ENCODE measurements around the gene CSAD. TPM values are rescaled to one million over a fixed set of nuclear protein-coding genes. Genes with fewer than 3 reads are reported as not detected.

Gene CSAD
- total and polyA plus RNA-seq, 2 of the 13 experiments (the other 11 are each of a cell fraction or from before 2014, with no cell fraction given), result 7.2 to 23.5 TPM

GRCh38 chr12:53200107-53200457 lies 19.4 kb upstream of the CSAD start (continued):
- TF ChIP-seq RFXAP (CRISPR knock-in tag; IDR thresholded peaks at IDR 0.05; ENCODE audit: borderline replicate concordance) (no peak), ZNF281 (CRISPR knock-in tag; IDR thresholded peaks at IDR 0.05; ENCODE audit: borderline replicate concordance) (no peak), CENPX (CRISPR knock-in tag; IDR thresholded peaks at IDR 0.05) (no peak), ZNF790 (CRISPR knock-in tag; IDR thresholded peaks at IDR 0.05; ENCODE audit: borderline replicate concordance) (no peak), SNAPC4 (CRISPR knock-in tag; IDR thresholded peaks at IDR 0.05) (no peak), LCORL (IDR thresholded peaks at IDR 0.05) (no peak), LCORL (CRISPR knock-in tag; IDR thresholded peaks at IDR 0.05) (no peak), PBX3 (CRISPR knock-in tag; IDR thresholded peaks at IDR 0.05; ENCODE audit: borderline replicate concordance) (no peak)

Data from HepG2 (cell line).